GM12872 (cell line): ENCODE data around the gene DGKQ.

ENCODE experiments used
- CTCF ChIP-seq: IDR thresholded peaks from 3 replicates; pipeline ENCODE4 v1.5.1; 2011; ENCODE audit warnings: low read depth, mild to moderate bottlenecking, low read length, moderate library complexity; ENCODE audit not compliant: insufficient read depth

DGKQ gene

GRCh38 chr4:948101-948935, 25.1 kb downstream of the DGKQ start:
- TF ChIP-seq CTCF = no peak

- no peak for TF ChIP-seq CTCF
Measured at GRCh38 chr4:947491-947971, 25.8 kb downstream of the DGKQ start.

- no peak for TF ChIP-seq CTCF
Measured at GRCh38 chr4:946517-947471, 26.6 kb downstream of the DGKQ start.

- no peak for TF ChIP-seq CTCF
Measured at GRCh38 chr4:946103-946450, 27.3 kb downstream of the DGKQ start.

- TF ChIP-seq CTCF = no peak
Measured at GRCh38 chr4:945274-946102, 27.9 kb downstream of the DGKQ start.

- no peak; the same call in 2 of the 3 replicates for TF ChIP-seq CTCF
Measured at GRCh38 chr4:932713-933070, 40.7 kb downstream of the DGKQ start.
